H1 (cell line): ENCODE data around the gene CACNA1C. TPM values are rescaled to one million over a fixed set of nuclear protein-coding genes. Genes with fewer than 3 reads are reported as not detected.

Experiments
- CTCF ChIA-PET: fragments of 300-600 bp; sonication (Branson Sonifier 250); formaldehyde crosslinking; loops from one replicate; lab custom pipeline; 2021; ENCODE audit not compliant: partially characterized antibody; lab: Charles Lee
- POLR2A ChIA-PET: fragments of 300-600 bp; sonication (Branson Sonifier 250); formaldehyde crosslinking; loops from one replicate; lab custom pipeline; 2021; ENCODE audit warnings: inconsistent platforms; ENCODE audit not compliant: partially characterized antibody; lab: Charles Lee
- DNase-seq, 2 experiments: peaks; one replicate each; pipeline versions ENCODE4 v3.0.0 to v3.0.0-alpha.2; 2010 to 2022; ENCODE audit warnings: low spot score in 2 of 2, low read depth in 1 of 2, mixed read lengths in 1 of 2
- FAIRE-seq: peaks from 2 replicates; lab custom pipeline; 2011; peaks lifted over from hg19 to GRCh38; lab: Jason Lieb, UNC
- H2AFZ ChIP-seq: 2 replicates; pipeline ENCODE4 v1.8.1; 2012; ENCODE audit warnings: low read length, inconsistent platforms
- H2AK5ac ChIP-seq: 2 replicates; pipeline ENCODE4 v1.6.1; 2013; ENCODE audit warnings: low read depth, low read length
- H2BK120ac ChIP-seq: replicated peaks from 2 replicates; pipeline ENCODE3; 2013; ENCODE audit warnings: low read depth, low read length, inconsistent platforms
- H2BK12ac ChIP-seq: 2 replicates; pipeline ENCODE4 v1.6.1; 2013; ENCODE audit warnings: low read depth, low read length
- H2BK15ac ChIP-seq: 2 replicates; pipeline ENCODE4 v1.6.1; 2013; ENCODE audit warnings: low read length
- H2BK20ac ChIP-seq: 2 replicates; pipeline ENCODE4 v1.6.1; 2013; ENCODE audit warnings: low read length
- H2BK5ac ChIP-seq: 2 replicates; pipeline ENCODE4 v1.6.1; 2013; ENCODE audit warnings: low read depth, low read length
- H3K14ac ChIP-seq: 2 replicates; pipeline ENCODE4 v1.6.1; 2013; ENCODE audit warnings: inconsistent platforms; ENCODE audit not compliant: insufficient read length
- H3K18ac ChIP-seq: 2 replicates; pipeline ENCODE4 v1.6.1; 2013; ENCODE audit warnings: low read length; ENCODE audit errors: extremely low read depth
- H3K23ac ChIP-seq: 2 replicates; pipeline ENCODE4 v1.6.1; 2013; ENCODE audit warnings: inconsistent platforms; ENCODE audit not compliant: insufficient read length
- H3K23me2 ChIP-seq: 2 replicates; pipeline ENCODE4 v1.6.1; 2013; ENCODE audit warnings: low read depth, low read length
- H3K27ac ChIP-seq: 2 replicates; pipeline ENCODE4 v1.6.1; 2011; ENCODE audit warnings: low read depth, low read length, inconsistent platforms
- H3K27me3 ChIP-seq, 4 experiments: replicated peaks in 1 of 4; 1 replicate in 1 of 4; 2 replicates in 3 of 4; pipeline versions ENCODE4 v1.6.1 to v1.8.1; 2011 to 2013; ENCODE audit warnings: low read length in 3 of 4, mild to moderate bottlenecking in 3 of 4, inconsistent platforms in 2 of 4, mixed read lengths in 2 of 4, moderate library complexity in 1 of 4; ENCODE audit not compliant: control insufficient read depth in 3 of 4, insufficient read depth in 3 of 4; ENCODE audit errors: extremely low read depth in 1 of 4
- H3K36me3 ChIP-seq, 4 experiments: 2 replicates each; pipeline versions ENCODE4 v1.6.1 to v1.8.1; 2011 to 2013; ENCODE audit warnings: mild to moderate bottlenecking in 4 of 4, low read length in 3 of 4, moderate library complexity in 2 of 4, control low read depth in 1 of 4, inconsistent platforms in 1 of 4; ENCODE audit not compliant: insufficient read depth in 4 of 4, control insufficient read depth in 2 of 4
- H3K4ac ChIP-seq: replicated peaks from 2 replicates; pipeline ENCODE3; 2013; ENCODE audit warnings: low read length, low read depth, mixed read lengths, inconsistent platforms; ENCODE audit not compliant: insufficient read length
- H3K4me1 ChIP-seq, 4 experiments: replicated peaks in 1 of 4; 1 replicate in 1 of 4; 2 replicates in 3 of 4; pipeline versions ENCODE4 v1.6.1 to v1.8.1; 2011 to 2013; ENCODE audit warnings: low read length in 3 of 4, inconsistent platforms in 2 of 4, mixed read lengths in 1 of 4; ENCODE audit not compliant: insufficient read depth in 4 of 4, control insufficient read depth in 3 of 4
- H3K4me2 ChIP-seq, 2 experiments: 2 replicates each; pipeline versions ENCODE4 v1.6.1 to v1.8.1; 2011 to 2013; ENCODE audit warnings: low read depth in 2 of 2, low read length in 2 of 2, control low read depth in 1 of 2, inconsistent platforms in 1 of 2, mild to moderate bottlenecking in 1 of 2; ENCODE audit not compliant: insufficient read depth in 1 of 2
- H3K4me3 ChIP-seq, 4 experiments: fragments of 200-600, 300-600 bp in 1 of 4; sonication (generic), shearing (Covaris generic), sonication (Bioruptor Twin) in 1 of 4; 2 replicates each; pipeline versions ENCODE4 v1.5.1 to v1.8.1; 2011 to 2016; ENCODE audit warnings: low read length in 4 of 4, low read depth in 3 of 4, control low read depth in 2 of 4, inconsistent platforms in 2 of 4, mild to moderate bottlenecking in 2 of 4, mixed read lengths in 1 of 4, moderate library complexity in 1 of 4; ENCODE audit not compliant: insufficient read depth in 2 of 4; ENCODE audit errors: extremely low read depth in 1 of 4
- H3K56ac ChIP-seq: replicated peaks from 2 replicates; pipeline ENCODE3; 2013; ENCODE audit warnings: low read depth, mild to moderate bottlenecking, mixed read lengths, low read length, inconsistent platforms; ENCODE audit not compliant: insufficient read length
- H3K79me1 ChIP-seq: 2 replicates; pipeline ENCODE4 v1.6.1; 2013; ENCODE audit warnings: low read depth, low read length, control low read depth
- H3K79me2 ChIP-seq, 2 experiments: 2 replicates each; pipeline versions ENCODE4 v1.6.1 to v1.8.1; 2012 to 2013; ENCODE audit warnings: low read length in 2 of 2, mild to moderate bottlenecking in 2 of 2, inconsistent platforms in 1 of 2; ENCODE audit not compliant: insufficient read depth in 2 of 2, control insufficient read depth in 1 of 2
- H3K9ac ChIP-seq, 4 experiments: replicated peaks in 1 of 4; 1 replicate in 1 of 4; 2 replicates in 3 of 4; pipeline versions ENCODE4 v1.6.1 to v1.8.1; 2011 to 2013; ENCODE audit warnings: low read depth in 3 of 4, low read length in 3 of 4, control low read depth in 2 of 4, mild to moderate bottlenecking in 2 of 4, moderate library complexity in 2 of 4, inconsistent platforms in 1 of 4; ENCODE audit errors: extremely low read depth in 1 of 4
- H3K9me3 ChIP-seq, 2 experiments: 2 replicates each; pipeline versions ENCODE4 v1.6.1 to v1.8.1; 2012 to 2013; ENCODE audit warnings: mild to moderate bottlenecking in 2 of 2, moderate library complexity in 2 of 2, control low read depth in 1 of 2, inconsistent platforms in 1 of 2, low read depth in 1 of 2, low read length in 1 of 2, mixed read lengths in 1 of 2; ENCODE audit not compliant: insufficient read depth in 2 of 2
- H4K20me1 ChIP-seq, 2 experiments: replicated peaks in 1 of 2; 2 replicates each; pipeline versions ENCODE3 to v1.8.1; 2011 to 2013; ENCODE audit warnings: inconsistent platforms in 2 of 2, low read length in 2 of 2, mild to moderate bottlenecking in 1 of 2; ENCODE audit not compliant: insufficient read depth in 2 of 2, control insufficient read depth in 1 of 2
- H4K5ac ChIP-seq: 2 replicates; pipeline ENCODE4 v1.6.1; 2013; ENCODE audit warnings: low read length, low read depth, mixed read lengths, inconsistent platforms; ENCODE audit not compliant: insufficient read length
- H4K8ac ChIP-seq: 2 replicates; pipeline ENCODE4 v1.8.0; 2013; ENCODE audit warnings: mild to moderate bottlenecking, moderate library complexity, low read length, inconsistent platforms; ENCODE audit not compliant: insufficient read depth; ENCODE audit errors: extremely low read depth
- H4K91ac ChIP-seq: replicated peaks from 2 replicates; pipeline ENCODE3; 2013; ENCODE audit warnings: low read length, mixed read lengths, inconsistent platforms; ENCODE audit not compliant: insufficient read length
- ATF3 ChIP-seq: IDR thresholded peaks from 2 replicates; pipeline ENCODE4 v1.6.1; 2011; ENCODE audit warnings: low read depth, mild to moderate bottlenecking, low read length; ENCODE audit not compliant: insufficient read depth
- BCL11A ChIP-seq, 2 experiments: IDR thresholded peaks; one replicate each; pipeline ENCODE4 v1.6.1; 2011; ENCODE audit warnings: low read depth in 2 of 2, low read length in 2 of 2, mild to moderate bottlenecking in 2 of 2
- E2F6 ChIP-seq: IDR thresholded peaks from 2 replicates; pipeline ENCODE4 v1.6.1; 2012; ENCODE audit warnings: inconsistent platforms
- EP300 ChIP-seq, 2 experiments: IDR thresholded peaks; 1 replicate in 1 of 2; 2 replicates in 1 of 2; pipeline ENCODE4 v1.6.1; 2011 to 2012; ENCODE audit warnings: low read depth in 2 of 2, low read length in 2 of 2, mild to moderate bottlenecking in 2 of 2, borderline replicate concordance in 1 of 2, inconsistent platforms in 1 of 2, moderate library complexity in 1 of 2
- FOSL1 ChIP-seq: IDR thresholded peaks from 2 replicates; pipeline ENCODE4 v1.6.1; 2011; ENCODE audit warnings: mild to moderate bottlenecking, low read depth, low read length, moderate library complexity; ENCODE audit not compliant: insufficient read depth
- HDAC6 ChIP-seq: IDR thresholded peaks from one replicate; pipeline ENCODE4 v1.7.1; 2012; ENCODE audit warnings: low read depth, mild to moderate bottlenecking, inconsistent platforms, low read length, moderate library complexity
- MAFK ChIP-seq: IDR thresholded peaks from 2 replicates; pipeline ENCODE4 v1.6.1; 2012; ENCODE audit warnings: low read depth, mild to moderate bottlenecking, improper control_type of control experiment, low read length
- NANOG ChIP-seq: IDR thresholded peaks from 2 replicates; pipeline ENCODE4 v1.6.1; 2011; ENCODE audit warnings: low read length, low read depth, mild to moderate bottlenecking, inconsistent platforms; ENCODE audit not compliant: insufficient read depth, poor library complexity, severe bottlenecking
- POU5F1 ChIP-seq: IDR thresholded peaks from 2 replicates; pipeline ENCODE4 v1.6.1; 2011; ENCODE audit warnings: low read depth, mild to moderate bottlenecking, low read length, moderate library complexity
- SIN3A ChIP-seq, 2 experiments: IDR thresholded peaks in 1 of 2; conservative IDR thresholded peaks in 1 of 2; 2 replicates each; pipeline ENCODE4 v1.6.1; 2011 to 2012; ENCODE audit warnings: low read length in 2 of 2, improper control_type of control experiment in 1 of 2, low read depth in 1 of 2, mild to moderate bottlenecking in 1 of 2
- TBP ChIP-seq: IDR thresholded peaks from 2 replicates; pipeline ENCODE4 v1.6.1; 2011; ENCODE audit warnings: low read depth, low read length, improper control_type of control experiment
- WGBS, 2 experiments: shearing (Covaris generic) in 1 of 2; methylation state at CpG; one replicate each; pipeline versions ENCODE4 v1.1.6 to v1.1.7; 2013 to 2015; ENCODE audit warnings: low lambda C conversion rate in 2 of 2, mixed read lengths in 2 of 2, inconsistent platforms in 1 of 2, low coverage in 1 of 2, missing lambda C conversion rate in 1 of 2; ENCODE audit not compliant: insufficient replicate concordance in 2 of 2, insufficient coverage in 1 of 2, insufficient read length in 1 of 2; ENCODE audit errors: extremely low coverage in 1 of 2, missing lambda C conversion rate in 1 of 2; 5-methylcytosine and 5-hydroxymethylcytosine counted together
- polyA plus RNA-seq, 7 experiments: library from polyadenylated mRNA; depleted of rRNA in 3 of 7; stranded (reverse) in 5 of 7; unstranded in 2 of 7; fragments of >200 nt in 5 of 7; fragments of 200-250 nt in 2 of 7; gene quantifications; 1 replicate in 5 of 7; 2 replicates in 1 of 7; 4 replicates in 1 of 7; pipeline versions ENCODE4 v1.2.1 to v1.2.3, GENCODE V29; 2011 to 2013; ENCODE audit warnings: missing spikeins in 2 of 7, mixed read lengths in 2 of 7
- total RNA-seq: library from RNA; stranded (reverse); fragmentation: NEBNext Ultra II Directional; extraction: Animal tissue kit (Norgen Biotek cat#: 25700); gene quantifications from 2 replicates; pipeline ENCODE4 v1.2.1, GENCODE V29; 2021

Gene CACNA1C
- total and polyA plus RNA-seq, 2 of the 8 experiments (the other 6 are each of a cell fraction or from before 2014, with no cell fraction given), result 1.3 TPM

GRCh38 chr12:2454601-2455177, 401.9 kb downstream of the CACNA1C start:
- H2BK120ac ChIP-seq, result no peak overlapping the region
- H2BK15ac ChIP-seq, result no peak overlapping the region
- H3K9ac ChIP-seq, result no peak overlapping the region
- H3K23me2 ChIP-seq, result no peaks in the 10 kb centered on the region
- H3K18ac ChIP-seq, result no peak overlapping the region
- no peak overlapping the region for H4K91ac ChIP-seq
- H3K27me3 ChIP-seq, result no peaks in the 10 kb centered on the region
- no peaks in the 10 kb centered on the region for H3K36me3 ChIP-seq
- DNase-seq (no peak), FAIRE-seq (no peak)
- 84% methylated on average over 20 of the region's 20 CpGs; no CpG with 5 or more reads in 1 of the 2 experiments for WGBS, 2 experiments
- no peak overlapping the region for H3K4me2 ChIP-seq
- H3K9me3 ChIP-seq, result no peaks in the 10 kb centered on the region
- H2BK5ac ChIP-seq, result no peak overlapping the region
- no peaks in the 10 kb centered on the region for H3K79me1 ChIP-seq
- no peak overlapping the region for H4K8ac ChIP-seq
- H3K79me2 ChIP-seq, result no peaks in the 10 kb centered on the region
- ChIA-PET POLR2A (interaction anchor here (0.6 kb wide), 1 partner anchor 15 kb away, joined by 3 read pairs; no protein-coding TSS in a partner anchor), CTCF (interaction anchor here (1.2 kb wide), 1 partner anchor 15 kb away, joined by 3 read pairs; no protein-coding TSS in a partner anchor)
- H3K23ac ChIP-seq, result no peak overlapping the region
- no peak overlapping the region for H2BK12ac ChIP-seq
- no peak overlapping the region for H2AFZ ChIP-seq
- H3K56ac ChIP-seq, result no peak overlapping the region
- no peak overlapping the region for H3K4me3 ChIP-seq
- H3K14ac ChIP-seq, result no peak overlapping the region
- H4K5ac ChIP-seq, result no peak overlapping the region
- no peaks in the 10 kb centered on the region for H4K20me1 ChIP-seq
- H3K27ac ChIP-seq, result no peak overlapping the region
- no peak overlapping the region for H2AK5ac ChIP-seq
- no peak overlapping the region for H2BK20ac ChIP-seq
- no peak overlapping the region for H3K4ac ChIP-seq
- H3K4me1 ChIP-seq, result peaks cover 0 to 2% (median 0%) of the 10 kb centered on the region in 4 experiments; a peak in 1 of 7 replicates
- TF ChIP-seq NANOG, result no peak
- TF ChIP-seq HDAC6, result no peak
- no peak for TF ChIP-seq BCL11A (IDR thresholded peaks at IDR 0.05; ENCODE audit: low read depth in 2 of 2, low read length in 2 of 2)
- no peak for TF ChIP-seq TBP
- no peak for TF ChIP-seq SIN3A (conservative IDR thresholded peaks at IDR 0.05 in 1 of 2, IDR thresholded peaks at IDR 0.05 in 1 of 2; ENCODE audit: low read depth in 1 of 2, low read length in 2 of 2)
- no peak for TF ChIP-seq ATF3
- TF ChIP-seq E2F6, result no peak
- no peak for TF ChIP-seq FOSL1
- no peak for TF ChIP-seq EP300 (IDR thresholded peaks at IDR 0.05; ENCODE audit: borderline replicate concordance in 1 of 2, low read depth in 2 of 2, low read length in 2 of 2)
- no peak for TF ChIP-seq MAFK
- no peak for TF ChIP-seq POU5F1
